H1 (cell line): Measurements from ENCODE around the gene TMEM229B. TPM values are rescaled to one million over a fixed set of nuclear protein-coding genes. Genes with fewer than 3 reads are reported as not detected.

Experiments used
- CTCF ChIA-PET: fragments of 300-600 bp; sonication (Branson Sonifier 250); formaldehyde crosslinking; loops from one replicate; lab custom pipeline; 2021; ENCODE audit not compliant: partially characterized antibody; lab: Charles Lee
- POLR2A ChIA-PET: fragments of 300-600 bp; sonication (Branson Sonifier 250); formaldehyde crosslinking; loops from one replicate; lab custom pipeline; 2021; ENCODE audit warnings: inconsistent platforms; ENCODE audit not compliant: partially characterized antibody; lab: Charles Lee
- DNase-seq, 2 experiments: peaks; one replicate each; pipeline versions ENCODE4 v3.0.0 to v3.0.0-alpha.2; 2010 to 2022; ENCODE audit warnings: low spot score in 2 of 2, low read depth in 1 of 2, mixed read lengths in 1 of 2
- FAIRE-seq: peaks from 2 replicates; lab custom pipeline; 2011; peaks lifted over from hg19 to GRCh38; lab: Jason Lieb, UNC
- H2AFZ ChIP-seq: 2 replicates; pipeline ENCODE4 v1.8.1; 2012; ENCODE audit warnings: low read length, inconsistent platforms
- H2AK5ac ChIP-seq: 2 replicates; pipeline ENCODE4 v1.6.1; 2013; ENCODE audit warnings: low read depth, low read length
- H2BK120ac ChIP-seq: replicated peaks from 2 replicates; pipeline ENCODE3; 2013; ENCODE audit warnings: low read depth, low read length, inconsistent platforms
- H2BK12ac ChIP-seq: 2 replicates; pipeline ENCODE4 v1.6.1; 2013; ENCODE audit warnings: low read depth, low read length
- H2BK15ac ChIP-seq: 2 replicates; pipeline ENCODE4 v1.6.1; 2013; ENCODE audit warnings: low read length
- H2BK20ac ChIP-seq: 2 replicates; pipeline ENCODE4 v1.6.1; 2013; ENCODE audit warnings: low read length
- H2BK5ac ChIP-seq: 2 replicates; pipeline ENCODE4 v1.6.1; 2013; ENCODE audit warnings: low read depth, low read length
- H3K14ac ChIP-seq: 2 replicates; pipeline ENCODE4 v1.6.1; 2013; ENCODE audit warnings: inconsistent platforms; ENCODE audit not compliant: insufficient read length
- H3K18ac ChIP-seq: 2 replicates; pipeline ENCODE4 v1.6.1; 2013; ENCODE audit warnings: low read length; ENCODE audit errors: extremely low read depth
- H3K23ac ChIP-seq: 2 replicates; pipeline ENCODE4 v1.6.1; 2013; ENCODE audit warnings: inconsistent platforms; ENCODE audit not compliant: insufficient read length
- H3K23me2 ChIP-seq: 2 replicates; pipeline ENCODE4 v1.6.1; 2013; ENCODE audit warnings: low read depth, low read length
- H3K27ac ChIP-seq: 2 replicates; pipeline ENCODE4 v1.6.1; 2011; ENCODE audit warnings: low read depth, low read length, inconsistent platforms
- H3K27me3 ChIP-seq, 4 experiments: replicated peaks in 1 of 4; 1 replicate in 1 of 4; 2 replicates in 3 of 4; pipeline versions ENCODE4 v1.6.1 to v1.8.1; 2011 to 2013; ENCODE audit warnings: low read length in 3 of 4, mild to moderate bottlenecking in 3 of 4, inconsistent platforms in 2 of 4, mixed read lengths in 2 of 4, moderate library complexity in 1 of 4; ENCODE audit not compliant: control insufficient read depth in 3 of 4, insufficient read depth in 3 of 4; ENCODE audit errors: extremely low read depth in 1 of 4
- H3K36me3 ChIP-seq, 4 experiments: 2 replicates each; pipeline versions ENCODE4 v1.6.1 to v1.8.1; 2011 to 2013; ENCODE audit warnings: mild to moderate bottlenecking in 4 of 4, low read length in 3 of 4, moderate library complexity in 2 of 4, control low read depth in 1 of 4, inconsistent platforms in 1 of 4; ENCODE audit not compliant: insufficient read depth in 4 of 4, control insufficient read depth in 2 of 4
- H3K4ac ChIP-seq: replicated peaks from 2 replicates; pipeline ENCODE3; 2013; ENCODE audit warnings: low read length, low read depth, mixed read lengths, inconsistent platforms; ENCODE audit not compliant: insufficient read length
- H3K4me1 ChIP-seq, 4 experiments: replicated peaks in 1 of 4; 1 replicate in 1 of 4; 2 replicates in 3 of 4; pipeline versions ENCODE4 v1.6.1 to v1.8.1; 2011 to 2013; ENCODE audit warnings: low read length in 3 of 4, inconsistent platforms in 2 of 4, mixed read lengths in 1 of 4; ENCODE audit not compliant: insufficient read depth in 4 of 4, control insufficient read depth in 3 of 4
- H3K4me2 ChIP-seq, 2 experiments: 2 replicates each; pipeline versions ENCODE4 v1.6.1 to v1.8.1; 2011 to 2013; ENCODE audit warnings: low read depth in 2 of 2, low read length in 2 of 2, control low read depth in 1 of 2, inconsistent platforms in 1 of 2, mild to moderate bottlenecking in 1 of 2; ENCODE audit not compliant: insufficient read depth in 1 of 2
- H3K4me3 ChIP-seq, 4 experiments: fragments of 200-600, 300-600 bp in 1 of 4; sonication (generic), shearing (Covaris generic), sonication (Bioruptor Twin) in 1 of 4; 2 replicates each; pipeline versions ENCODE4 v1.5.1 to v1.8.1; 2011 to 2016; ENCODE audit warnings: low read length in 4 of 4, low read depth in 3 of 4, control low read depth in 2 of 4, inconsistent platforms in 2 of 4, mild to moderate bottlenecking in 2 of 4, mixed read lengths in 1 of 4, moderate library complexity in 1 of 4; ENCODE audit not compliant: insufficient read depth in 2 of 4; ENCODE audit errors: extremely low read depth in 1 of 4
- H3K56ac ChIP-seq: replicated peaks from 2 replicates; pipeline ENCODE3; 2013; ENCODE audit warnings: low read depth, mild to moderate bottlenecking, mixed read lengths, low read length, inconsistent platforms; ENCODE audit not compliant: insufficient read length
- H3K79me1 ChIP-seq: 2 replicates; pipeline ENCODE4 v1.6.1; 2013; ENCODE audit warnings: low read depth, low read length, control low read depth
- H3K79me2 ChIP-seq, 2 experiments: 2 replicates each; pipeline versions ENCODE4 v1.6.1 to v1.8.1; 2012 to 2013; ENCODE audit warnings: low read length in 2 of 2, mild to moderate bottlenecking in 2 of 2, inconsistent platforms in 1 of 2; ENCODE audit not compliant: insufficient read depth in 2 of 2, control insufficient read depth in 1 of 2
- H3K9ac ChIP-seq, 4 experiments: replicated peaks in 1 of 4; 1 replicate in 1 of 4; 2 replicates in 3 of 4; pipeline versions ENCODE4 v1.6.1 to v1.8.1; 2011 to 2013; ENCODE audit warnings: low read depth in 3 of 4, low read length in 3 of 4, control low read depth in 2 of 4, mild to moderate bottlenecking in 2 of 4, moderate library complexity in 2 of 4, inconsistent platforms in 1 of 4; ENCODE audit errors: extremely low read depth in 1 of 4
- H3K9me3 ChIP-seq, 2 experiments: 2 replicates each; pipeline versions ENCODE4 v1.6.1 to v1.8.1; 2012 to 2013; ENCODE audit warnings: mild to moderate bottlenecking in 2 of 2, moderate library complexity in 2 of 2, control low read depth in 1 of 2, inconsistent platforms in 1 of 2, low read depth in 1 of 2, low read length in 1 of 2, mixed read lengths in 1 of 2; ENCODE audit not compliant: insufficient read depth in 2 of 2
- H4K20me1 ChIP-seq, 2 experiments: replicated peaks in 1 of 2; 2 replicates each; pipeline versions ENCODE3 to v1.8.1; 2011 to 2013; ENCODE audit warnings: inconsistent platforms in 2 of 2, low read length in 2 of 2, mild to moderate bottlenecking in 1 of 2; ENCODE audit not compliant: insufficient read depth in 2 of 2, control insufficient read depth in 1 of 2
- H4K5ac ChIP-seq: 2 replicates; pipeline ENCODE4 v1.6.1; 2013; ENCODE audit warnings: low read length, low read depth, mixed read lengths, inconsistent platforms; ENCODE audit not compliant: insufficient read length
- H4K8ac ChIP-seq: 2 replicates; pipeline ENCODE4 v1.8.0; 2013; ENCODE audit warnings: mild to moderate bottlenecking, moderate library complexity, low read length, inconsistent platforms; ENCODE audit not compliant: insufficient read depth; ENCODE audit errors: extremely low read depth
- H4K91ac ChIP-seq: replicated peaks from 2 replicates; pipeline ENCODE3; 2013; ENCODE audit warnings: low read length, mixed read lengths, inconsistent platforms; ENCODE audit not compliant: insufficient read length
- EGR1 ChIP-seq: IDR thresholded peaks from 2 replicates; pipeline ENCODE4 v1.6.1; 2011; ENCODE audit warnings: low read depth, low read length, borderline replicate concordance
- HDAC6 ChIP-seq: IDR thresholded peaks from one replicate; pipeline ENCODE4 v1.7.1; 2012; ENCODE audit warnings: low read depth, mild to moderate bottlenecking, inconsistent platforms, low read length, moderate library complexity
- SRF ChIP-seq: IDR thresholded peaks from 2 replicates; pipeline ENCODE4 v1.6.1; 2011; ENCODE audit warnings: mild to moderate bottlenecking, low read depth, low read length, moderate library complexity
- WGBS, 2 experiments: shearing (Covaris generic) in 1 of 2; methylation state at CpG; one replicate each; pipeline versions ENCODE4 v1.1.6 to v1.1.7; 2013 to 2015; ENCODE audit warnings: low lambda C conversion rate in 2 of 2, mixed read lengths in 2 of 2, inconsistent platforms in 1 of 2, low coverage in 1 of 2, missing lambda C conversion rate in 1 of 2; ENCODE audit not compliant: insufficient replicate concordance in 2 of 2, insufficient coverage in 1 of 2, insufficient read length in 1 of 2; ENCODE audit errors: extremely low coverage in 1 of 2, missing lambda C conversion rate in 1 of 2; 5-methylcytosine and 5-hydroxymethylcytosine counted together
- polyA plus RNA-seq, 7 experiments: library from polyadenylated mRNA; depleted of rRNA in 3 of 7; stranded (reverse) in 5 of 7; unstranded in 2 of 7; fragments of >200 nt in 5 of 7; fragments of 200-250 nt in 2 of 7; gene quantifications; 1 replicate in 5 of 7; 2 replicates in 1 of 7; 4 replicates in 1 of 7; pipeline versions ENCODE4 v1.2.1 to v1.2.3, GENCODE V29; 2011 to 2013; ENCODE audit warnings: missing spikeins in 2 of 7, mixed read lengths in 2 of 7
- total RNA-seq: library from RNA; stranded (reverse); fragmentation: NEBNext Ultra II Directional; extraction: Animal tissue kit (Norgen Biotek cat#: 25700); gene quantifications from 2 replicates; pipeline ENCODE4 v1.2.1, GENCODE V29; 2021

The TMEM229B gene
- total and polyA plus RNA-seq, 2 of the 8 experiments (the other 6 are each of a cell fraction or from before 2014, with no cell fraction given): 0.73 to 0.85 TPM

DNA sequence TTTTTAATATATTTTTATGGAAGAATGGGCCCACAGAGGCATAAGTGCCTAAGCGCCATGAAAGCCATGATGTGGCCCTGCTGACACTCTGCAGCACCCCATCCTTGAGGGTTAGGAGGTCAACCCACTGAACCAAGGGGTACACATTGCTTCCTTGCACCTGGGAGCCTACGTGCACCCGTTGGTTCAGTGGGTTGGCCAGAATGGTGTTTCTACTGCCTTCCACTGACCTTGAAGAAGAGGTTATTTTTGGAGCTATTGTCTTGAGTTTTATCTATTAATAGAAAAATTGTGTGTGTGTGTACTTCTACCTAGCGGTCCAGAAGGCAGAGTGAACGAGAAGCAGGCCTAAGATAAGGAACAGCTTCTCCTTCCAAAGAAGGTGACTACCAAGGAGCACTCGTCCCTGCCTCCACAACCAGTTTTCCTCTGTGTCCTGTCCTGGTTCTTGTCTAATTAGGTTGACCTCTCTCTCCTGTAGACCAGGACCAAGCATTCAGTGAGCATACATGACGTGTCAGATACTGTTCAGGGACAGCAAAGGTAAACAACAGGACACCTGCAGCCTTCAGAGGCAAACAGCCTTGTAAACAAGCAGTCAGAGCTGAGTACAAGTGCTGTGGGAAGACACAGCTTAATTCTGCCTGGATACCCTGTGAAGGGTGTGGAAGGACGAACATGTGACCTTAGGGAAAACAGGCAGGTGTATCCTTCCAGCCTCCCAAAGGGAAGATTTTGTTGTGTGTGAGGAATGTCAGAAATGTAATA, 46.2 kb downstream of the TMEM229B start:
- WGBS, 2 experiments: 88% methylated on average over 8 of the region's 8 CpGs; no CpG with 5 or more reads in 1 of the 2 experiments
- peaks cover 0 to 18% (median 8%) of the 10 kb centered on the region in 4 experiments; a peak in 6 of 7 replicates for H3K4me1 ChIP-seq
- no peaks in the 10 kb centered on the region for H3K79me2 ChIP-seq
- ChIA-PET CTCF (interaction anchor here (1.9 to 10.0 kb wide), 3 partner anchors 11 to 44 kb away, joined by 5 to 115 read pairs (median 7); no protein-coding TSS in a partner anchor), POLR2A (interaction anchor here (0.6 kb wide), 1 partner anchor 13 kb away, joined by 3 read pairs; no protein-coding TSS in a partner anchor)
- H3K27ac ChIP-seq: no peak overlapping the region
- H2BK12ac ChIP-seq: peak overlapping the region; percentile 2; the same call in 1 of the 2 replicates
- DNase-seq (no peak), FAIRE-seq (no peak)
- no peak overlapping the region for H3K4me3 ChIP-seq
- TF ChIP-seq EGR1 (no peak), SRF (no peak), HDAC6 (no peak)
- no peak overlapping the region for H4K5ac ChIP-seq
- no peaks in the 10 kb centered on the region for H3K23me2 ChIP-seq
- H4K91ac ChIP-seq: peak overlapping the region; percentile 45
- no peak overlapping the region; the same call in 1 of the 2 replicates for H2BK20ac ChIP-seq
- no peaks in the 10 kb centered on the region for H3K9me3 ChIP-seq
- H3K27me3 ChIP-seq: no peaks in the 10 kb centered on the region
- no peaks in the 10 kb centered on the region for H3K36me3 ChIP-seq
- no peak overlapping the region for H4K8ac ChIP-seq
- H2AK5ac ChIP-seq: no peak overlapping the region; the same call in 1 of the 2 replicates
- H3K4ac ChIP-seq: no peak overlapping the region
- no peak overlapping the region for H3K4me2 ChIP-seq
- no peak overlapping the region for H3K14ac ChIP-seq
- 0 out of 7 replicates have a peak overlapping the region, but pooled peaks of 1 of the 4 experiments have one; percentile 32 for H3K9ac ChIP-seq
- H3K23ac ChIP-seq: no peak overlapping the region
- no peak overlapping the region for H2AFZ ChIP-seq
- H3K56ac ChIP-seq: no peak overlapping the region
- H3K18ac ChIP-seq: no peak overlapping the region
- H2BK15ac ChIP-seq: no peak overlapping the region
- H2BK120ac ChIP-seq: no peak overlapping the region
- H3K79me1 ChIP-seq: no peaks in the 10 kb centered on the region; the same call in 1 of the 2 replicates
- no peaks in the 10 kb centered on the region for H4K20me1 ChIP-seq
- no peak overlapping the region; the same call in 1 of the 2 replicates for H2BK5ac ChIP-seq
